ENCODE data around the gene NTM.

The NTM gene

GRCh38 chr11:131987703-131988102, 617.3 kb downstream of the NTM start:
- DNase-seq, result no peak

- DNase-seq, result no peak
Measured at GRCh38 chr11:131991606-131992005, 621.2 kb downstream of the NTM start.

- no peak for DNase-seq
Measured at GRCh38 chr11:131993246-131993645, 622.8 kb downstream of the NTM start.

GRCh38 chr11:131998020-131998419, 627.6 kb downstream of the NTM start:
- no peak for DNase-seq

GRCh38 chr11:131999084-131999483, 628.7 kb downstream of the NTM start:
- DNase-seq, result no peak

- no peak for DNase-seq
Measured at GRCh38 chr11:131999955-132000354, 629.5 kb downstream of the NTM start.

- no peak for DNase-seq
Measured at GRCh38 chr11:132005887-132006286, 635.5 kb downstream of the NTM start.

GRCh38 chr11:132006884-132007580, 636.6 kb downstream of the NTM start:
- no peak for DNase-seq

GRCh38 chr11:132008226-132008625, 637.8 kb downstream of the NTM start:
- DNase-seq, result no peak

- DNase-seq, result no peak
Measured at GRCh38 chr11:132008872-132009271, 638.5 kb downstream of the NTM start.

- DNase-seq, result no peak
Measured at GRCh38 chr11:132020001-132020400, 649.6 kb downstream of the NTM start.

- no peak for DNase-seq
Measured at GRCh38 chr11:132022285-132022684, 651.9 kb downstream of the NTM start.

- no peak for DNase-seq
Measured at GRCh38 chr11:132022733-132023478, 652.5 kb downstream of the NTM start.

GRCh38 chr11:132024587-132025295, 654.3 kb downstream of the NTM start:
- DNase-seq, result no peak

GRCh38 chr11:132026746-132027145, 656.3 kb downstream of the NTM start:
- no peak for DNase-seq

GRCh38 chr11:132028380-132029240, 658.2 kb downstream of the NTM start:
- DNase-seq, result peak in 1 of 2 donors; percentile 5

GRCh38 chr11:132030896-132031295, 660.5 kb downstream of the NTM start:
- no peak for DNase-seq

- no peak for DNase-seq
Measured at GRCh38 chr11:132032555-132032954, 662.1 kb downstream of the NTM start.

GRCh38 chr11:132033051-132033450, 662.6 kb downstream of the NTM start:
- no peak for DNase-seq

GRCh38 chr11:132035228-132035627, 664.8 kb downstream of the NTM start:
- no peak for DNase-seq

GRCh38 chr11:132035766-132036165, 665.4 kb downstream of the NTM start:
- no peak for DNase-seq

- no peak for DNase-seq
Measured at GRCh38 chr11:132036220-132036619, 665.8 kb downstream of the NTM start.
